Stimulated activated CD4-positive, alpha-beta T cell treated with anti-CD3 and anti-CD28 coated beads, Interleukin-15, amount 100 ng/mL, for 1 hour (primary cell): Measurements from ENCODE around the gene NAALADL2.

Experiments
- DNase-seq, 2 donors: peaks; one replicate each; pipeline ENCODE4 v3.0.0-alpha.2; 2020; ENCODE audit warnings: low read depth in 1 of 2, low spot score in 1 of 2

NAALADL2 gene

GRCh38 chr3:174884776-174885568, 25.8 kb downstream of the NAALADL2 start:
- no peak for DNase-seq

- DNase-seq, result no peak
Measured at GRCh38 chr3:174891524-174892203, 32.5 kb downstream of the NAALADL2 start.

- DNase-seq, result no peak
Measured at GRCh38 chr3:174907027-174907426, 47.9 kb downstream of the NAALADL2 start.

GRCh38 chr3:174907628-174908407, 48.7 kb downstream of the NAALADL2 start:
- no peak for DNase-seq

- DNase-seq, result no peak
Measured at GRCh38 chr3:174931473-174932353, 72.6 kb downstream of the NAALADL2 start.

GRCh38 chr3:174936590-174936989, 77.5 kb downstream of the NAALADL2 start:
- no peak for DNase-seq

GRCh38 chr3:174937478-174937877, 78.3 kb downstream of the NAALADL2 start:
- no peak for DNase-seq

GRCh38 chr3:174938102-174938501, 79.0 kb downstream of the NAALADL2 start:
- DNase-seq, result no peak

GRCh38 chr3:174940151-174940550, 81.0 kb downstream of the NAALADL2 start:
- DNase-seq, result no peak

- DNase-seq, result no peak
Measured at GRCh38 chr3:174945276-174945675, 86.1 kb downstream of the NAALADL2 start.

GRCh38 chr3:174945951-174946350, 86.8 kb downstream of the NAALADL2 start:
- no peak for DNase-seq

GRCh38 chr3:174949523-174949922, 90.4 kb downstream of the NAALADL2 start:
- DNase-seq, result no peak

- DNase-seq, result no peak
Measured at GRCh38 chr3:174951034-174951433, 91.9 kb downstream of the NAALADL2 start.

GRCh38 chr3:174951498-174952005, 92.4 kb downstream of the NAALADL2 start:
- no peak for DNase-seq

GRCh38 chr3:174953068-174953467, 93.9 kb downstream of the NAALADL2 start:
- DNase-seq, result no peak

GRCh38 chr3:174955513-174956016, 96.4 kb downstream of the NAALADL2 start:
- no peak for DNase-seq

GRCh38 chr3:174957081-174957480, 97.9 kb downstream of the NAALADL2 start:
- no peak for DNase-seq

- DNase-seq, result no peak
Measured at GRCh38 chr3:174957551-174958001, 98.4 kb downstream of the NAALADL2 start.

- no peak for DNase-seq
Measured at GRCh38 chr3:174958671-174959328, 99.7 kb downstream of the NAALADL2 start.

- DNase-seq, result no peak
Measured at GRCh38 chr3:174959556-174960065, 100.5 kb downstream of the NAALADL2 start.
